GM19463 (cell line): Measurements from ENCODE around the gene SH3YL1.
"Not testable (repeated sequence)": the region's sequence is repeated elsewhere in the genome, so short reads cannot be mapped to it uniquely, and the experiment has no call there.

Source experiments
- ATAC-seq: cut with Tn5 transposase; IDR thresholded peaks from one replicate; pipeline ENCODE4 v1.9.1; 2021; ENCODE audit warnings: mild to moderate bottlenecking, moderate library complexity; ENCODE audit not compliant: unreplicated experiment

Gene SH3YL1

DNA sequence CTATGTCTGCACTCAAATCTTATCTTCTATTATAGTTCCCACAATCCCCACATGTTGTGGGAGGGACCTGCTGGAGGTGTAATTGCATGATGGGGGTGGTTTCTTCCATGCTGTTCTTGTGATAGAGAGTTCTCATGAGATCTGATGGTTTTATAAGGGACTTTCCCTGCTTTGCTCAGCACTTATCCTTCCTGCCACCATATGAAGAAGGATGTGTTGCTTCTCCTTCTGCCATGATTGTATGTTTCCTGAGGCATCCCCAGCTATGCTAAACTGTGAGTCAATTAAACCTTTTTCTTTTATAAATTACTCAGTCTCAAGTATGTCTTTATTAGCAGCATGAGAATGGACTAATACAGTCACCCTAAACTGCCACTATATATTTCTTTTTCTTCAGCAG is 79.1 kb downstream of the SH3YL1 start:
- no peak for ATAC-seq

GRCh38 chr2:182509-183122 is 81.2 kb downstream of the SH3YL1 start:
- ATAC-seq = no peak

- ATAC-seq = no peak
Measured at GRCh38 chr2:180311-180710, 83.5 kb downstream of the SH3YL1 start.

- no peak for ATAC-seq
Measured at GRCh38 chr2:179886-180285, 83.9 kb downstream of the SH3YL1 start.

GRCh38 chr2:177733-178132 is 86.1 kb downstream of the SH3YL1 start:
- no peak for ATAC-seq

- no peak for ATAC-seq
Measured at GRCh38 chr2:176917-177316, 86.9 kb downstream of the SH3YL1 start.

- no peak for ATAC-seq
Measured at GRCh38 chr2:175880-176820, 87.7 kb downstream of the SH3YL1 start.

- ATAC-seq = no peak
Measured at GRCh38 chr2:175161-175786, 88.6 kb downstream of the SH3YL1 start.

DNA sequence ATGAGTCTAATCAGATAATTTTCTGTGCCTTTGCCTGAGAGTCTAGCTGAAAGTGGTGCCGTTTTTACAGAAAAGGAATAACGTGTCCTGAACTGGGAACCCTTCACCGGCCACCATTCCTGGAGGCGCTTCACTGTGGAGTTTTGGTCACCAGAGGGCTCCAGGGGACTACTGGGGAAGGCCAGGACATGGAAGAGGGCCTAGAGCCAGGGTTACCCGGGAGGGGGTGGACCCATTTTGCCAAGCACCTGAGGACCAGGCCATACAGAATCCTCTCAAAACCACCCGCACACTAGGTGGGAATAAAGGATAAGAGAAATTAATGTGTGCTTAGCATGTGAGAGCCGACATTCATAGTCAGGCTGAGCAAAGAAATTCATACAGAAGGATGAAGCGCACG is 91.7 kb downstream of the SH3YL1 start:
- ATAC-seq = not testable (repeated sequence)

GRCh38 chr2:169741-170140 is 94.1 kb downstream of the SH3YL1 start:
- ATAC-seq = no peak
